ENCODE data around the gene PAXIP1. TPM values are rescaled to one million over a fixed set of nuclear protein-coding genes. Genes with fewer than 3 reads are reported as not detected.
A peak's percentile ranks its signal among the peaks of the same experiment; 100 is the strongest.

PAXIP1 gene
- total and polyA plus RNA-seq, 10 of the 15 experiments (the other 5 are each of a cell fraction or from before 2014, with no cell fraction given) = 7.3 to 27.2 (median 18.1) TPM

DNA sequence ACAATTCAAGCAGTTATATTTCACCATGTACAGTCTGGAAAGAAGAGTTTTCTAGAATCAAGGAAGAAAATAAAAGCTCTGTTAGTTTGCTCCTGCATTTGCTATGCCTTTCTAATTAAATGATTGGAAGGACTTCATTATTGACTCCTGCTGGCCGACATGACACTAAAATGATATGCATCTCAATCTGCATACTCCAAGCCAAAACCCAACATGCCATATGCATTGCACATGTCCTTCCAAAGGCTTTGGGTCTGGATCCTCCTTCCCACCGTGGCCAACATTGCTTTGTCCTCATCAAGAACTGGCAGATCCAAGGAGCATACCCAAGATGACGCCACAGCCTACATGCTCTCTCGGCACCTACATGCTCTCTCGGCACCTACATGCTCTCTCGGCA, 46.5 kb downstream of the PAXIP1 start (continued):
- TF ChIP-seq, protein P1, sequence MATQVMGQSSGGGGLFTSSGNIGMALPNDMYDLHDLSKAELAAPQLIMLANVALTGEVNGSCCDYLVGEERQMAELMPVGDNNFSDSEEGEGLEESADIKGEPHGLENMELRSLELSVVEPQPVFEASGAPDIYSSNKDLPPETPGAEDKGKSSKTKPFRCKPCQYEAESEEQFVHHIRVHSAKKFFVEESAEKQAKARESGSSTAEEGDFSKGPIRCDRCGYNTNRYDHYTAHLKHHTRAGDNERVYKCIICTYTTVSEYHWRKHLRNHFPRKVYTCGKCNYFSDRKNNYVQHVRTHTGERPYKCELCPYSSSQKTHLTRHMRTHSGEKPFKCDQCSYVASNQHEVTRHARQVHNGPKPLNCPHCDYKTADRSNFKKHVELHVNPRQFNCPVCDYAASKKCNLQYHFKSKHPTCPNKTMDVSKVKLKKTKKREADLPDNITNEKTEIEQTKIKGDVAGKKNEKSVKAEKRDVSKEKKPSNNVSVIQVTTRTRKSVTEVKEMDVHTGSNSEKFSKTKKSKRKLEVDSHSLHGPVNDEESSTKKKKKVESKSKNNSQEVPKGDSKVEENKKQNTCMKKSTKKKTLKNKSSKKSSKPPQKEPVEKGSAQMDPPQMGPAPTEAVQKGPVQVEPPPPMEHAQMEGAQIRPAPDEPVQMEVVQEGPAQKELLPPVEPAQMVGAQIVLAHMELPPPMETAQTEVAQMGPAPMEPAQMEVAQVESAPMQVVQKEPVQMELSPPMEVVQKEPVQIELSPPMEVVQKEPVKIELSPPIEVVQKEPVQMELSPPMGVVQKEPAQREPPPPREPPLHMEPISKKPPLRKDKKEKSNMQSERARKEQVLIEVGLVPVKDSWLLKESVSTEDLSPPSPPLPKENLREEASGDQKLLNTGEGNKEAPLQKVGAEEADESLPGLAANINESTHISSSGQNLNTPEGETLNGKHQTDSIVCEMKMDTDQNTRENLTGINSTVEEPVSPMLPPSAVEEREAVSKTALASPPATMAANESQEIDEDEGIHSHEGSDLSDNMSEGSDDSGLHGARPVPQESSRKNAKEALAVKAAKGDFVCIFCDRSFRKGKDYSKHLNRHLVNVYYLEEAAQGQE (IDR thresholded peaks at IDR 0.05; ENCODE audit: low read depth, low read length) = no peak
- no peak for TF ChIP-seq TARDBP (IDR thresholded peaks at IDR 0.05; ENCODE audit: borderline replicate concordance)
- TF ChIP-seq PAX8 (IDR thresholded peaks at IDR 0.05) = no peak
- no peak for TF ChIP-seq STAT1 (conservative IDR thresholded peaks at IDR 0.05)
- TF ChIP-seq JUND (IDR thresholded peaks at IDR 0.05; ENCODE audit: low read depth, low read length) = no peak
- no peak for TF ChIP-seq KLF5 (IDR thresholded peaks at IDR 0.05; ENCODE audit: partially characterized antibody)
- no peak for TF ChIP-seq IKZF2 (IDR thresholded peaks at IDR 0.05)

DNA sequence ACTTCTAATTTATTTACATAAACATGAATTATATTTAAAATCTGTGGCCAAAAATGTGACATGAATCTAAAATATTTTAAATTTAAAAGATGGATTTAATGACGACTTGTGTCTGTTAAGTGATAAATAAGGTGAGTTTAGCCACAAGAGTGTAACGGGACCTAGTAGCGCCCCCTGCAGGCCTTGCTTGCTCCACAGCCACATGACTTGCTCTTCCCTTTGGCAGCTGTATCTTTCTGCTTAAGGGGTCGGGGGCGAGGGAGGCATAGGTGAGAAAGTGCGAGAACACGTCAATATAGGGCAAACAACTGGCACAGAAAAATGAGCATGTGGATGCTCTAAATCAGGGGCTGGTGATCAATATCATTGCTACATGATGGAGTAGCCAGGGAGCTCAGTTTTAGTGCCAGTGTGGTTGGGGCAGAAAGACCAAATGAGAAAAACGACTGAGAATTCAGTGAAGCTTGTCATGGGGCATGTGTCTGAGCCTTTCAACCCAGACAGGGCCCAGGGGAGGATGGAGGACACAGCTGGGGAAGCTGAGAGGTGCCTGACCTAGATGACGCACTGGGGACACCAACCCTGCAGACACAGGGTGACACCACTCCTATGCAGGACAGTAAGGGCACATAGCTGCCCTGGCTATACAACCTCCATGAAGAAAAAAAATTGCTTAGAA, 49.8 kb downstream of the PAXIP1 start:
- no peaks in the 10 kb centered on the region for H4K20me1 ChIP-seq (ENCODE audit: control insufficient read depth, insufficient read depth)
- H3K9me3 ChIP-seq (replicated peaks; ENCODE audit: control insufficient read depth, insufficient read depth, low read length) = no peaks in the 10 kb centered on the region
- H3K79me2 ChIP-seq (ENCODE audit: control insufficient read depth, insufficient read depth, low read length) = no peaks in the 10 kb centered on the region
- H2AFZ ChIP-seq (ENCODE audit: control insufficient read depth, low read depth, low read length) = no peak overlapping the region
- in situ Hi-C loops (cut with MboI) = no loop called here
- ATAC-seq (peak; percentile 87), DNase-seq (ENCODE audit: low read depth, low spot score) (no peak), FAIRE-seq (peak; percentile 81)
- POLR2A ChIA-PET = interaction anchor here (0.6 to 1.4 kb wide), 3 partner anchors 9 to 31 kb away, joined by 3 to 5 read pairs (median 3); no protein-coding TSS in a partner anchor
- peak; percentile 60 for TF ChIP-seq SMC3 (IDR thresholded peaks at IDR 0.05; ENCODE audit: borderline replicate concordance, low read length)
- no peak for TF ChIP-seq FOS (IDR thresholded peaks at IDR 0.05; ENCODE audit: borderline replicate concordance, extremely low read depth, insufficient read length)
- no peak for TF ChIP-seq SMARCA5 (IDR thresholded peaks at IDR 0.05)
- TF ChIP-seq MYC (IDR thresholded peaks at IDR 0.05; ENCODE audit: insufficient read depth, insufficient read length, insufficient replicate concordance, low read length, severe bottlenecking) = no peak
- TF ChIP-seq CREM (IDR thresholded peaks at IDR 0.05; ENCODE audit: low read depth) = no peak
- TF ChIP-seq CHD4 (IDR thresholded peaks at IDR 0.05) = no peak
- TF ChIP-seq ZNF384 (IDR thresholded peaks at IDR 0.05; ENCODE audit: borderline replicate concordance, low read depth, low read length) = no peak
- TF ChIP-seq, protein P2, sequence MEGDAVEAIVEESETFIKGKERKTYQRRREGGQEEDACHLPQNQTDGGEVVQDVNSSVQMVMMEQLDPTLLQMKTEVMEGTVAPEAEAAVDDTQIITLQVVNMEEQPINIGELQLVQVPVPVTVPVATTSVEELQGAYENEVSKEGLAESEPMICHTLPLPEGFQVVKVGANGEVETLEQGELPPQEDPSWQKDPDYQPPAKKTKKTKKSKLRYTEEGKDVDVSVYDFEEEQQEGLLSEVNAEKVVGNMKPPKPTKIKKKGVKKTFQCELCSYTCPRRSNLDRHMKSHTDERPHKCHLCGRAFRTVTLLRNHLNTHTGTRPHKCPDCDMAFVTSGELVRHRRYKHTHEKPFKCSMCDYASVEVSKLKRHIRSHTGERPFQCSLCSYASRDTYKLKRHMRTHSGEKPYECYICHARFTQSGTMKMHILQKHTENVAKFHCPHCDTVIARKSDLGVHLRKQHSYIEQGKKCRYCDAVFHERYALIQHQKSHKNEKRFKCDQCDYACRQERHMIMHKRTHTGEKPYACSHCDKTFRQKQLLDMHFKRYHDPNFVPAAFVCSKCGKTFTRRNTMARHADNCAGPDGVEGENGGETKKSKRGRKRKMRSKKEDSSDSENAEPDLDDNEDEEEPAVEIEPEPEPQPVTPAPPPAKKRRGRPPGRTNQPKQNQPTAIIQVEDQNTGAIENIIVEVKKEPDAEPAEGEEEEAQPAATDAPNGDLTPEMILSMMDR (IDR thresholded peaks at IDR 0.05 in 2 of 3, conservative IDR thresholded peaks at IDR 0.05 in 1 of 3; ENCODE audit: control insufficient read depth in 2 of 3, extremely low read depth in 1 of 3, insufficient read depth in 1 of 3, low read depth in 3 of 3, low read length in 3 of 3) = peak; percentile 54 to 68 (median 63)
- 0 out of 2 replicates have a peak, but pooled peaks have one; percentile 25 for TF ChIP-seq RAD21 (IDR thresholded peaks at IDR 0.05; ENCODE audit: insufficient read depth, low read depth, low read length)
- CTCF ChIA-PET = interaction anchor here (0.6 to 4.3 kb wide), 23 partner anchors 10 to 404 kb away, joined by 3 to 79 read pairs (median 4); no protein-coding TSS in a partner anchor
- no peak overlapping the region for H3K9ac ChIP-seq (ENCODE audit: control insufficient read depth, insufficient read depth, low read length)
- peaks cover 8 to 20% of the 10 kb centered on the region in 2 experiments for H3K36me3 ChIP-seq (ENCODE audit: control insufficient read depth in 2 of 2, insufficient read depth in 2 of 2, low read length in 1 of 2)
- SMC1A ChIA-PET (ENCODE audit: uncharacterized antibody, unreplicated experiment) = interaction anchor here (0.7 to 2.5 kb wide), 9 partner anchors 11 to 348 kb away, joined by 3 to 25 read pairs (median 3); no protein-coding TSS in a partner anchor
- H3K4me3 ChIP-seq = no peak overlapping the region
- H3K4me2 ChIP-seq (ENCODE audit: control insufficient read depth, insufficient read depth) = no peak overlapping the region
- H3K27me3 ChIP-seq (replicated peaks in 1 of 2; ENCODE audit: control insufficient read depth in 2 of 2, insufficient read depth in 2 of 2, low read length in 1 of 2) = no peaks in the 10 kb centered on the region
- 66% methylated on average over 9 of the region's 9 CpGs for WGBS (ENCODE audit: insufficient coverage, insufficient replicate concordance, low lambda C conversion rate, missing lambda C conversion rate)
- intact Hi-C loops (cut with micrococcal nuclease; ENCODE audit: unreplicated experiment) = loop anchor here (1.0 to 2.0 kb wide), 2 partner anchors 40 to 120 kb away; no protein-coding TSS in a partner anchor
- H3K27ac ChIP-seq (ENCODE audit: control insufficient read depth, insufficient read depth) = no peak overlapping the region
- BruUV-seq (replicated peaks) = no TSS peak
- no peaks in the 10 kb centered on the region for H3K4me1 ChIP-seq (ENCODE audit: control insufficient read depth, insufficient read depth, low read length)
- RAD21 ChIA-PET (ENCODE audit: unreplicated experiment) = interaction anchor here (0.9 to 2.7 kb wide), 2 partner anchors 11 to 25 kb away, joined by 4 to 23 read pairs; no protein-coding TSS in a partner anchor

All from GM12878 (cell line).